H1 (cell line): ENCODE data around the gene SLC25A22.

Experiments used
- BRCA1 ChIP-seq: IDR thresholded peaks from 2 replicates; pipeline ENCODE4 v1.6.1; 2012; ENCODE audit warnings: low read depth, low read length, improper control_type of control experiment
- CEBPB ChIP-seq: IDR thresholded peaks from 2 replicates; pipeline ENCODE4 v1.6.1; 2012; ENCODE audit warnings: low read depth, low read length
- CTCF ChIP-seq, 3 experiments: IDR thresholded peaks; 1 replicate in 2 of 3; 2 replicates in 1 of 3; pipeline versions ENCODE4 v1.5.1 to v1.6.1; 2011; ENCODE audit warnings: low read length in 3 of 3, mild to moderate bottlenecking in 3 of 3, inconsistent platforms in 2 of 3, low read depth in 1 of 3, moderate library complexity in 1 of 3; ENCODE audit not compliant: insufficient read depth in 1 of 3; ENCODE audit errors: control extremely low read depth in 1 of 3
- GTF2F1 ChIP-seq: IDR thresholded peaks from 2 replicates; pipeline ENCODE4 v1.6.1; 2012; ENCODE audit warnings: low read depth, low read length, improper control_type of control experiment, borderline replicate concordance
- JUN ChIP-seq: IDR thresholded peaks from 2 replicates; pipeline ENCODE4 v1.6.1; 2011; ENCODE audit warnings: low read depth, mild to moderate bottlenecking, improper control_type of control experiment, low read length
- POLR2AphosphoS5 ChIP-seq: IDR thresholded peaks from 2 replicates; pipeline ENCODE4 v1.6.1; 2011; ENCODE audit warnings: low read depth, low read length
- SIN3A ChIP-seq, 2 experiments: IDR thresholded peaks in 1 of 2; conservative IDR thresholded peaks in 1 of 2; 2 replicates each; pipeline ENCODE4 v1.6.1; 2011 to 2012; ENCODE audit warnings: low read length in 2 of 2, improper control_type of control experiment in 1 of 2, low read depth in 1 of 2, mild to moderate bottlenecking in 1 of 2
- ZNF274 ChIP-seq: IDR thresholded peaks from 2 replicates; pipeline ENCODE4 v1.7.0; 2012; ENCODE audit warnings: low read length, borderline replicate concordance; ENCODE audit errors: extremely low read depth

DNA sequence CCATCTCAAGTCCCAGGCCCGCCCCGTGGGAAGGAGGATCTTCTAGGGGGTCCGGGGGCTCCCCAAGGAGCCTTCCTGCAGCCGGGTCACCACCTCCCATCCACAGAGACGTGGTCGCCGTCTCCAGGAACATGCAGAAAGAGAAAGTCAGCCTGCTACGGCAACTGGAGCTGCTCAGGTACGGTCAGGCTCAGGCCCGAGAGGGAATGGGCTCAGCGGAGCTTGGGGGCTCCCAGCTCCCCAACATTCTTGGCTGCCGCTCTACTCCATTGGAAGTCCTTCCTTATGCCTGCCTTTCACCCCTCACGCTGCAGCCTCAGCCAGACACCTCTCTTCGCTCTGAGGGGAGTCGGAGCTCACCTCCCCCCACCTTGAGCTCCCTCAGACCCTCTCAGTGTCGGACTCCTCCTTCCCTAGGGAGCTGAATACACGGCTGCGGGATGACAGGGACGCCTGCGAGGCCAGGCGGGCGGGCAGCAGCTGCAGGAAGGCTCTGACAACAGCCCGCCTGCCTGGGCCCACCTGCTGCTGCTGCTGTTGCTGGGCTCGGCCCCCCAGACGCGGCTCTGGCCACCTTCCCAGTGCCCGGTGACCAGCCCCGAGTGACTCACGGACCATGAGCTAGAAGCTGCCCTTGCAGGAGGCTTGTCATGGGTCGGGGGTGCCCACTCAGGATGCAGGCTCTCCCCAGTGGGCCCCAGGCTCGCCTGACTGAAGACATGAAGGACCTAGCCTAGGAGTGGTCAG, 33.2 kb upstream of the SLC25A22 start:
- TF ChIP-seq BRCA1 (no peak), CEBPB (no peak), POLR2AphosphoS5 (no peak), JUN (no peak), CTCF (IDR thresholded peaks at IDR 0.05; ENCODE audit: control extremely low read depth in 1 of 3, insufficient read depth in 1 of 3, low read depth in 1 of 3, low read length in 3 of 3) (no peak), GTF2F1 (no peak), ZNF274 (no peak), SIN3A (conservative IDR thresholded peaks at IDR 0.05 in 1 of 2, IDR thresholded peaks at IDR 0.05 in 1 of 2; ENCODE audit: low read depth in 1 of 2, low read length in 2 of 2) (no peak)
